GM18520 (cell line): ENCODE measurements around the gene SERINC4.
"Not testable (repeated sequence)": the region's sequence is repeated elsewhere in the genome, so short reads cannot be mapped to it uniquely, and the experiment has no call there.

Source experiments
- ATAC-seq: cut with Tn5 transposase; IDR thresholded peaks from one replicate; pipeline ENCODE4 v1.9.1; 2021; ENCODE audit not compliant: unreplicated experiment

Gene SERINC4

GRCh38 chr15:43799945-43800285 is at the start of gene SERINC4:
SERINC4 (minus strand) TSS chr15:43800220; CDS start chr15:43799986, 234 bp downstream.
- ATAC-seq = no peak

- ATAC-seq = no peak
These were observed 45.4 kb upstream of the SERINC4 start for GRCh38 chr15:43845421-43845820.

- ATAC-seq = not testable (repeated sequence)
These were observed 32.5 kb upstream of the SERINC4 start for GRCh38 chr15:43832485-43832884.

DNA sequence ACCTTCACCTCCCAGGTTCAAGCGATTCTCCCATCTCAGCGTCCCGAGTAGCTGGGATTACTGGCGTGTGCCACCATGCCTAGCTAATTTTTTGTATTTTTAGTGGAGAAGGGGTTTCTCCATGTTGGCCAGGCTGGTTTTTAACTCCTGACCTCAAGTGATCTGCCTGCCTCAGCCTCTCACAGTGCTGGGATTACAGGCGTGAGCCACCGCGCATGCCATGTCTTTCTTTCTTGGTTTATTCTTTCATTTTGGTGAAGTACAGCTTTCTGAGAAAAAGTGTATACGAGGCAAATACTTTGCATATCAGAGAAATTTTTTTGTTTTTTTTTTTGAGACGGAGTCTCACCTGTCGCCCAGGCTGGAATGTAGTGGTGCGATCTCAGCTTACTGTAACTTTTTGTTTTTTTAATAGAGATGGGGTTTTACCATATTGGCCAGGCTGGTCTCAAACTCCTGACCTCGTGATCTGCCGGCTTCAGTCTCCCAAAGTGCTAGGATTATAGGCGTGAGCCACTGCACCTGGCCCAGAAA is 31.6 kb upstream of the SERINC4 start:
- ATAC-seq = not testable (repeated sequence)

DNA sequence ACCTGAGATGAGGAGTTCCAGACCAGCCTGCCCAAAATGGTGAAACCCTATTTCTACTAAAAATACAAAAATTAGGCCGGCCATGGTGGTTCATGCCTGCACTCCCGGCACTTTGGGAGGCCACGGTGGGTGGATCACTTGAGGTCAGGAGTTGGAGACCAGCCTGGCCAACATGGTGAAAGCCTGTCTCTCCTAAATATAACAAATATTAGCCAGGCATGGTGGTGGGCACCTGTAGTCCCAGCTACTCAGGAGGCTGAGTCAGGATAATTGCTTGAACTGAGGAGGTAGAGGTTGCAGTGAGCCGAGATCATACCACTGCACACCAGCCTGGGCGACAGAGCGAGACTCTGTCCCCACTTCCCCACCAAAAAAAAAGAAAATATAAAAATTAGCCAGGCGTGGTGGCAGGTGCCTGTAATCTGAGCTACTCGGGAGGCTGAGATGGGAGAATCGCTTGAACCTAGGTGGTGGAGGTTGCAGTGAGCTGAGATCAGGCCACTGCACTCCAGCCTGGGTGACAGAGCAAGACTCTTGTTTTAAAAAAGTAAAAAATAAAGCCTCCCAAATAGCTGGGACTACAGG is 30.8 kb upstream of the SERINC4 start:
- ATAC-seq = not testable (repeated sequence)

DNA sequence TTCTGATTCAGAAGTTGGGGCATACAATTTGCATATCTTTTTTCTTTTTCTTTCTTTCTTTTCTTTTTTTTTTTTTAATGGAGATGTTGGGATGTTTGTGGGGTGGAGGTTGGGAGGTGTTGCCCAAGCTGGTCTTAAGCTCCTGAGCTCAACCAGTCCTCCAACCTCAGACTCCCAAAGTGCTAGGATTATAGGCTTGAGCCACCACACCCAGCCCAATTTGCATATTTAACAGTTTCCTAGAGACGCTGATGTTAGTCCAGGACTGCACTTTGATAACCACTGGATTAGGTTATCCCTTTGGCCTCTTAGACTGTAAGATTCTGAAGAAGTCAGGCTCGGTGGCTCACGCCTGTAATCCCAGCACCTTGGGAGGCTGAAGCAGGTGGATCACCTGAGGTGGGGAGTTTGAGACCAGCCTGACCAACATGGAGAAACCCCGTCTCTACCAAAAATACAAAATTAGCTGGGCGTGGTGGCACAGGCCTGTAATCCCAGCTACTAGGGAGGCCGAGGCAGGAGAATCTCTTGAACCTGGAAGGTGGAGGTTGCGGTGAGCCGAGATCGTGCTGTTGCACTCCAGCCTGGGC is 30.0 kb upstream of the SERINC4 start:
- ATAC-seq = not testable (repeated sequence)

DNA sequence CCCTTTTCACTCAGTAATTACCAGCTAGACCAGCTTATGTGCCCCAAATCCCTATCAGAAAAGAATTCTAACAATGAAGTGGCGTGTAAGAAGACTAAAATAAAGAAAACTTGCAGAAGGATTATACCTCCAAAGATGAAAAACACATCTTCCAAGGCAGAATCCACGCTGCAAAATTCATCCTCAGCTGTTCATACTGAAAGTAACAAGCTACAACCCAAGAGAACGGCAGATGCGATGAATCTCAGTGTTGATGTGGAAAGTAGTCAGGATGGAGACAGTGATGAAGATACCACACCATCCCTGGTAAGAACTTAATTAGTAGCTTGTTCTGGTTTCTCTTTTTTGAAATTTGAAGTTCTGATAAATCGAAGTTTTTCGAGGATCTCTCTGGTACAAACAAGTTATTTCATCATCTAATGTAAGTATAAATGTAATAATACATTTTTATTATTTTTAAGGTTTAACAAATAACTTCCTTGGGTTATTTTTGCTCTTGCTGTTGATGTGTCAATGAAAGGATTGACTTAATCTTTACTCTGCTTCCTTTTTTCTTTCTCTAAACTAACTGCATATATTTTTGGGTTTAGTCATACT is 28.1 kb upstream of the SERINC4 start:
- no peak for ATAC-seq

GRCh38 chr15:43826508-43827341 is 26.7 kb upstream of the SERINC4 start, which contains the start of gene WDR76:
WDR76 (plus strand) TSS chr15:43827002; CDS start chr15:43827033, 31 bp downstream.
- ATAC-seq = peak; percentile 46

DNA sequence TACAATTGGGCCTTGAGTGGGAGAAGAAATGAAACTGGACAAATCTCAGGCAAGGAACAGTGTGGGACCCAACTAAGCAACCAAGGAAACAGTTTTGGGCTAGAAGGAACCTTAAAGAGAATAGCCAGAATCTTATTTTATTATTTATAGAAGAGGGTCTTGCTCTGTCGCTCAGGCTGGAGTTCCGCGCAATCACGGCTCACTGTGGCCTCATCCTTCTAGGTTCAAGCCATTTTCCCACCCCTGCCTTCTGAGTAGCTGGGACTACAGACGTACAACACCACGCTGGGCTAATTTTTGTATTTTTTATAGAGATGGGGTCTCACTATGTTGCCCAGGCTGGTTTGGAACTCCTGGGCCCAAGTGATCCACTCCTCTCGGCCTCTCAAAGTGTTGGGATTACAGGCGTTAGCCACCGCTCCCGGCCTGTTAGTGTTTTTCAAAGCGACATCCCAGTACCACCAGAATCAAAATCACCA is 26.0 kb upstream of the SERINC4 start:
- no peak for ATAC-seq

DNA sequence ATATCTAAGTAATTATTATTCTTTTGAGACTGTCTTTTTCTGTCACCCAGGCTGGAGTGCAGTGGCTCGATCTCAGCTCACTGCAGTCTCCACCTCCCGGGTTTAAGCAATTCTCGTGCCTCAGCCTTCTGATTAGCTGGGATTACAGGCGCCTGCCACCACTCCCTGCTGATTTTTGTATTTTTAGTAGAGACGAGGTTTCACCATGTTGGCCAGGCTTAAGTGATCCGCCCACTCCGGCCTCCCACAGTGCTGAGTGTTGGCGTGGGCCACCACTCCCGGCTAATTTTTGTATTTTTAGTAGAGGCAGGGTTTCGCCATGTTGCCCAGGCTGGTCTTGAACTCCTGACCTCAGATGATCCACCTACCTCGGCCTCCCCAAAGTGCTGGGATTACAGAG is 25.3 kb upstream of the SERINC4 start:
- not testable (repeated sequence) for ATAC-seq

- peak; percentile 71 for ATAC-seq
These were observed 24.6 kb upstream of the SERINC4 start, which contains the start of gene MFAP1 for GRCh38 chr15:43824302-43825246. MFAP1 (minus strand) TSS chr15:43824690; CDS start chr15:43824569, 121 bp downstream.

DNA sequence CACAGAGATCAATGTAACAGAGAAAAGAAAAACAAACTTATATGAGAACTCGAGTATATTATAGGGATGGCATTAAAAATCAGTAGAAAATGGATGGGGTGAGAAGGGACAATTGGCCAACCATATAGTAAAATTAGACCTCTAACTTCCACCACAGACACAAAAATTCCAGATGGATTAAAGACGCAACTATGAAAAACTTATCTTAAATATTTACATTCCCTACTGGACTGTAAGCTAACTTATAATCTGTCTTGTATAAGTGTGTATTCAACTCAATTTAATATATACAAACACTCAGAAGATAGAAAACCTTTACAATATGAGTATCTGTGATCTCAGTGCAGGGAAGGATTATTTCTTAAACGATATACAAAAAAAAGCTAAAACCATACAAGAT is 21.5 kb upstream of the SERINC4 start:
- no peak for ATAC-seq

- ATAC-seq = not testable (repeated sequence)
These were observed 15.0 kb upstream of the SERINC4 start for GRCh38 chr15:43815064-43815463.

- ATAC-seq = peak; percentile 44
These were observed 9.1 kb upstream of the SERINC4 start for GRCh38 chr15:43808960-43809678.

- no peak for ATAC-seq
These were observed 8.5 kb upstream of the SERINC4 start for GRCh38 chr15:43808435-43808950.

- ATAC-seq = not testable (repeated sequence)
These were observed 2.7 kb upstream of the SERINC4 start for GRCh38 chr15:43802676-43803075.

- peak; percentile 72 for ATAC-seq
These were observed 494 bp upstream of the SERINC4 start, which contains the start of gene HYPK for GRCh38 chr15:43800286-43801141. HYPK (plus strand) TSS chr15:43800599; CDS start chr15:43800623, 24 bp downstream.
